ENCODE results near the gene TRIM27.
"Not testable (repeated sequence)": the region's sequence is repeated elsewhere in the genome, so short reads cannot be mapped to it uniquely, and the experiment has no call there.

Gene TRIM27

DNA sequence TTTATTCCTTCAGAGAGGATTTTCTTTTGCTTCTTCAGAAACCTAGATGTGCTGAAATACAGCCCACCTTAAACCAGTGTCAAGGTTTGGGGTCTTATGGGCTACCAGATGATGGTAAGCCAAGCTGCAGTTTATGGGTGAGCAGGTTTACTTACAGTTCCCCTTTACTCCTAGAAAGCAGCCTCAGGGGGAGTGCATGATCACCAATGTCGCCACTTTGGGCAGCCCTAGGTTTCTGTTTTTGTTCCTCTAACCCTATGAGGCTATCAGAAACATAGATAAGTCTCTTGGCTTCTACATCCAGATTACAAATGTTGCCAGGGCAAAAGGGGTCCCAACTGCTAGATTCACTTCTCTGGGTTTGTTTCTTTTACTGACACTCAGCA is 67.2 kb downstream of the TRIM27 start:
- no peak overlapping the region for H3K4me3 ChIP-seq (ENCODE audit: insufficient read length, low read depth)
- no peak overlapping the region for H3K9ac ChIP-seq (ENCODE audit: insufficient read length, low read depth)
- H3K9me3 ChIP-seq (ENCODE audit: insufficient read depth, low read length), result no peaks in the 10 kb centered on the region; the same call in 1 of the 2 replicates
- TF ChIP-seq ZNF274 (IDR thresholded peaks at IDR 0.05; ENCODE audit: low read depth, low read length), result no peak
- no peak for TF ChIP-seq SUZ12 (IDR thresholded peaks at IDR 0.05; ENCODE audit: extremely low read depth, insufficient read depth, insufficient read length)
- no peak for TF ChIP-seq YY1 (IDR thresholded peaks at IDR 0.05; ENCODE audit: insufficient read depth, insufficient read length)
- H3K4me1 ChIP-seq (ENCODE audit: insufficient read depth, insufficient read length), result no peaks in the 10 kb centered on the region
- no peaks in the 10 kb centered on the region for H3K36me3 ChIP-seq (ENCODE audit: insufficient read depth, insufficient read length, low read length)
- H3K27me3 ChIP-seq (ENCODE audit: insufficient read depth, insufficient read length), result no peaks in the 10 kb centered on the region
- DNase-seq (ENCODE audit: low read depth, low spot score), result no peak

DNA sequence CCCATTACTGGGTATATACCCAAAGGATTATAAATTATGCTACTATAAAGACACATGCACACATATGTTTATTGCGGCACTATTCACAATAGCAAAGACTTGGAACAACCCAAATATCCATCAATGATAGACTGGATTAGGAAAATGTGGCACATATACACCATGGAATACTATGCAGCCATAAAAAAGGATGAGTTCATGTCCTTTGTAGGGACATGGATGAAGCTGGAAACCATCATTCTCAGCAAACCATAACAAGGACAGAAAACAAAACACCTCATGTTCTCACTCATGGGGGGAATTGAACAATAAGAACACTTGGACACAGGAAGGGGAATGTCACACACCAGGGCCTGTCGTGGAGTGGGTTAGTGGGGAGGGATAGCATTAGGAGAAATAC is 69.4 kb downstream of the TRIM27 start:
- not testable (repeated sequence) for H3K27me3 ChIP-seq (ENCODE audit: insufficient read depth, insufficient read length); DNase-seq (ENCODE audit: low read depth, low spot score); H3K9me3 ChIP-seq (ENCODE audit: insufficient read depth, low read length); H3K9ac ChIP-seq (ENCODE audit: insufficient read length, low read depth); H3K4me1 ChIP-seq (ENCODE audit: insufficient read depth, insufficient read length); H3K36me3 ChIP-seq (ENCODE audit: insufficient read depth, insufficient read length, low read length); H3K4me3 ChIP-seq (ENCODE audit: insufficient read length, low read depth)

Data from NT2/D1 (cell line).